HL-60 (cell line): ENCODE measurements around the gene RYR2.

Source experiments
- DNase-seq, 2 experiments: peaks; one replicate each; pipeline ENCODE4 v3.0.0-alpha.2; 2010 to 2020; ENCODE audit warnings: low read depth in 1 of 2, low spot score in 1 of 2
- H3K27ac ChIP-seq: fragments of 250-450 bp; sonication (Bioruptor Pico); replicated peaks from 2 replicates; pipeline ENCODE4 v1.5.1; 2020; ENCODE audit warnings: mild to moderate bottlenecking, moderate library complexity
- H3K27me3 ChIP-seq: fragments of 250-450 bp; sonication (Bioruptor Pico); 2 replicates; pipeline ENCODE4 v1.5.1; 2021; ENCODE audit warnings: mild to moderate bottlenecking, moderate library complexity; ENCODE audit not compliant: insufficient read depth, poor library complexity, severe bottlenecking
- H3K4me3 ChIP-seq: replicated peaks from 2 replicates; pipeline ENCODE4 v1.5.1; 2011; ENCODE audit warnings: mild to moderate bottlenecking, control low read depth, low read length; ENCODE audit not compliant: insufficient read depth
- CTCF ChIP-seq: IDR thresholded peaks from one replicate; pipeline ENCODE4 v1.5.1; 2011; ENCODE audit warnings: low read length, control low read depth, inconsistent platforms; ENCODE audit not compliant: insufficient read depth
- GABPA ChIP-seq: IDR thresholded peaks from 2 replicates; pipeline ENCODE4 v1.6.1; 2012; ENCODE audit warnings: low read depth
- POLR2AphosphoS5 ChIP-seq: IDR thresholded peaks from 2 replicates; pipeline ENCODE4 v1.6.1; 2012; ENCODE audit warnings: low read depth
- REST ChIP-seq: IDR thresholded peaks from 2 replicates; pipeline ENCODE4 v1.6.1; 2012; ENCODE audit warnings: low read depth; ENCODE audit not compliant: insufficient replicate concordance
- SPI1 ChIP-seq: IDR thresholded peaks from 2 replicates; pipeline ENCODE4 v1.6.1; 2012; ENCODE audit warnings: low read depth, mild to moderate bottlenecking, borderline replicate concordance

The RYR2 gene

GRCh38 chr1:237281481-237281880, 239.5 kb downstream of the RYR2 start:
- TF ChIP-seq CTCF (no peak), REST (no peak), SPI1 (no peak), POLR2AphosphoS5 (no peak), GABPA (no peak)
- H3K27me3 ChIP-seq, result no peaks in the 10 kb centered on the region
- no peak overlapping the region for H3K27ac ChIP-seq
- DNase-seq, result no peak
- H3K4me3 ChIP-seq, result no peak overlapping the region

- H3K4me3 ChIP-seq, result no peak overlapping the region
- DNase-seq, result no peak
- H3K27me3 ChIP-seq, result no peaks in the 10 kb centered on the region
- no peak for TF ChIP-seq POLR2AphosphoS5
- no peak overlapping the region for H3K27ac ChIP-seq
Observed at GRCh38 chr1:237282208-237282783, 240.3 kb downstream of the RYR2 start.

- TF ChIP-seq CTCF (no peak), POLR2AphosphoS5 (no peak), SPI1 (no peak), GABPA (no peak), REST (no peak)
- DNase-seq, result no peak
- Histone ChIP-seq H3K27ac (no peak overlapping the region), H3K27me3 (no peaks in the 10 kb centered on the region), H3K4me3 (no peak overlapping the region)
Observed at GRCh38 chr1:237287876-237288521, 246.0 kb downstream of the RYR2 start.

GRCh38 chr1:237293804-237294203, 251.8 kb downstream of the RYR2 start:
- no peak overlapping the region for H3K4me3 ChIP-seq
- TF ChIP-seq CTCF (no peak), REST (no peak), SPI1 (no peak), POLR2AphosphoS5 (no peak)
- no peak for DNase-seq
- no peak overlapping the region for H3K27ac ChIP-seq
- no peaks in the 10 kb centered on the region for H3K27me3 ChIP-seq
